Measurements from ENCODE around the gene ATP6V0D1.
A peak's percentile ranks its signal among the peaks of the same experiment; 100 is the strongest.

ATP6V0D1 gene

GRCh38 chr16:67454104-67454503, 26.9 kb downstream of the ATP6V0D1 start:
- WGBS, 2 experiments: 47 to 56% methylated on average over 5 of the region's 5 CpGs
- Histone ChIP-seq H3K4me1 (ENCODE audit: control insufficient read depth, insufficient read depth, low read length) (peaks cover 25% of the 10 kb centered on the region), H3K4me3 (ENCODE audit: insufficient read depth, low read depth, low read length) (no peak overlapping the region), H3K9me3 (ENCODE audit: control insufficient read depth, low read length) (no peaks in the 10 kb centered on the region), H3K27me3 (ENCODE audit: control insufficient read depth, insufficient read depth, low read length, poor library complexity, severe bottlenecking) (no peaks in the 10 kb centered on the region), H3K36me3 (ENCODE audit: control insufficient read depth, insufficient read depth, low read length) (peaks cover 3% of the 10 kb centered on the region), H3K27ac (ENCODE audit: insufficient read depth, low read depth, low read length, poor library complexity, severe bottlenecking) (peak overlapping the region; percentile 60)

GRCh38 chr16:67451704-67452435, 29.1 kb downstream of the ATP6V0D1 start:
- Histone ChIP-seq H3K27ac (ENCODE audit: insufficient read depth, low read depth, low read length, poor library complexity, severe bottlenecking) (no peak overlapping the region), H3K36me3 (ENCODE audit: control insufficient read depth, insufficient read depth, low read length) (peaks cover 3% of the 10 kb centered on the region), H3K27me3 (ENCODE audit: control insufficient read depth, insufficient read depth, low read length, poor library complexity, severe bottlenecking) (no peaks in the 10 kb centered on the region), H3K4me3 (ENCODE audit: insufficient read depth, low read depth, low read length) (no peak overlapping the region), H3K4me1 (ENCODE audit: control insufficient read depth, insufficient read depth, low read length) (peaks cover 25% of the 10 kb centered on the region), H3K9me3 (ENCODE audit: control insufficient read depth, low read length) (no peaks in the 10 kb centered on the region)
- WGBS, 2 experiments: 91 to 95% methylated on average over 2 of the region's 2 CpGs

DNA sequence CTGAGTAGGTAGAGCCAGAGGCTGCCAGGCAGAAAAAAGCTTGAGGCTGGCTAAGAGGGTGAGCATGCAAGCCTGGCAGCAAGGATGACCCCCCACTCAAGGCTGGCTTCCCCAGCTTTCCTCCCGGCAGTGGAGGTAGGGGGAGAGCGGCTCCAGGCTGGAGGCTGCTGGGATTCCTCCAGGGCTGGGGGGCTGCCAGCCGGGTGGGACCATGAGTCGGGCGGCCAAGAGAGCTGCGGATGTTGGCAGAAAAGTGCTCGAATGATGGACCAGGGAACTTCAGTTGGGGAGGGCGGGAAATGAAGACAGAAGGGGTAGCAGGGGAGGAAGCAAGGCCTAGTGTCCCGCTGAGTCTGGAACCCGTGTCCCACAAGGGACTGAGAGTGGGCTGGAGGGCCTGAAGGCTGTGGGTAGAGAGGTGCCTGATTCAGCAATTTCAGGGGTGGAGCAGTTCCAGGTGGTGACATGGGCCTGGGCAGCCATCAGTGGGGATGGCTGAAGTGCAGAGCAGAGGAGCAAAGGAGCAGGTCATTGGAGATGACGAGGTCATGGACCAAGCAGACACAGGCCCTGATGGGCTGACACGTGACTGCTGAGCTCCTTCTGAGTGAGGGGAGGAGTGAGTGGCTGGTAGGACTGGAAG, 29.8 kb downstream of the ATP6V0D1 start:
- 94 to 96% methylated on average over 12 of the region's 12 CpGs for WGBS, 2 experiments
- no peaks in the 10 kb centered on the region for H3K27me3 ChIP-seq (ENCODE audit: control insufficient read depth, insufficient read depth, low read length, poor library complexity, severe bottlenecking)
- H3K4me1 ChIP-seq (ENCODE audit: control insufficient read depth, insufficient read depth, low read length): peaks cover 25% of the 10 kb centered on the region

DNA sequence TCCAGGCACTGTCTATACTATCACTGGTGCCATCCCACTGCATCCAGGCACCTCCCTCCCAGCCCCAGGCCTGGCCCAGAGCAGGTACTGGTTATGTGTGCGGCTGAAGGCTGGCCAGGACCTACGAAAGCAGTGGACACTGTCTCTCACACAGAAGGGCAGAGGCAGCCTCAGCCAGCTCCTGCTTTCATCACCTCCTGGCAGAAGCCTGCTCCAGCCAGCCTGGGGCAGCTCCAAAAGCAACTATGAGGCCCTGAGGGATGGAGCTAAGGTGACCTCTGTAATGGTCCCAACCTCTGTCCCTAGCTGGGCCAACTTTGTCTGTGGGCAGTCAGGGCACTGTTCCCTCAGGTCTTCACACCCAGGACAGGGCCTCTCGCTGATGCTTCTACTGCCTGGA, 31.2 kb downstream of the ATP6V0D1 start:
- Histone ChIP-seq H3K27me3 (ENCODE audit: control insufficient read depth, insufficient read depth, low read length, poor library complexity, severe bottlenecking) (no peaks in the 10 kb centered on the region), H3K36me3 (ENCODE audit: control insufficient read depth, insufficient read depth, low read length) (peaks cover 3% of the 10 kb centered on the region), H3K4me1 (ENCODE audit: control insufficient read depth, insufficient read depth, low read length) (peaks cover 22% of the 10 kb centered on the region), H3K4me3 (ENCODE audit: insufficient read depth, low read depth, low read length) (no peak overlapping the region), H3K27ac (ENCODE audit: insufficient read depth, low read depth, low read length, poor library complexity, severe bottlenecking) (no peak overlapping the region), H3K9me3 (ENCODE audit: control insufficient read depth, low read length) (no peaks in the 10 kb centered on the region)
- 96 to 98% methylated on average over 3 of the region's 3 CpGs for WGBS, 2 experiments

More for the DNA sequence above, 29.8 kb downstream of the ATP6V0D1 start:
- Histone ChIP-seq H3K36me3 (ENCODE audit: control insufficient read depth, insufficient read depth, low read length) (peaks cover 3% of the 10 kb centered on the region), H3K4me3 (ENCODE audit: insufficient read depth, low read depth, low read length) (no peak overlapping the region), H3K27ac (ENCODE audit: insufficient read depth, low read depth, low read length, poor library complexity, severe bottlenecking) (no peak overlapping the region), H3K9me3 (ENCODE audit: control insufficient read depth, low read length) (no peaks in the 10 kb centered on the region)

DNA sequence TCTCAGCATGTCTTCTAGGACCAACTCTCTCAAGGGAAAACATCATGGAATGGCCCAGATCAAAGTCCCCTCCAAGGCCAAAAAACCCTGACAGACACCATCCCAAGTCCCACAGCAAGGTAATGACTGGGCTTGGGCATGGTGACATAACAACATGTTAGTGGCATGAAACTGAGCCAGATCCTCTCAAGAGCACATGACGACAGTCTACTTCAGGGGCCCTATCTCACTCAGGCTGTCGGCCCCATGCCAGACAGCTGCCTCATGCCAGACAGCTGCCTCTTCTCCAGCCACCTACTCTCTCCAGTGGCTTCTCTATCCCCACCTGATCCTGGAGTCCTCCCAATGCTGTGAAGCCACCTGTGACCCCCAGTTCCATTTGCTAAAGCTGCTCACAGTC, 31.6 kb downstream of the ATP6V0D1 start:
- Histone ChIP-seq H3K4me1 (ENCODE audit: control insufficient read depth, insufficient read depth, low read length) (peaks cover 19% of the 10 kb centered on the region), H3K36me3 (ENCODE audit: control insufficient read depth, insufficient read depth, low read length) (peaks cover 3% of the 10 kb centered on the region), H3K27me3 (ENCODE audit: control insufficient read depth, insufficient read depth, low read length, poor library complexity, severe bottlenecking) (no peaks in the 10 kb centered on the region), H3K4me3 (ENCODE audit: insufficient read depth, low read depth, low read length) (no peak overlapping the region), H3K27ac (ENCODE audit: insufficient read depth, low read depth, low read length, poor library complexity, severe bottlenecking) (no peak overlapping the region), H3K9me3 (ENCODE audit: control insufficient read depth, low read length) (no peaks in the 10 kb centered on the region)
- 93 to 96% methylated on average over 2 of the region's 2 CpGs for WGBS, 2 experiments

GRCh38 chr16:67448580-67448979, 32.4 kb downstream of the ATP6V0D1 start:
- Histone ChIP-seq H3K4me1 (ENCODE audit: control insufficient read depth, insufficient read depth, low read length) (peaks cover 12% of the 10 kb centered on the region), H3K4me3 (ENCODE audit: insufficient read depth, low read depth, low read length) (no peak overlapping the region), H3K27me3 (ENCODE audit: control insufficient read depth, insufficient read depth, low read length, poor library complexity, severe bottlenecking) (no peaks in the 10 kb centered on the region), H3K9me3 (ENCODE audit: control insufficient read depth, low read length) (no peaks in the 10 kb centered on the region), H3K36me3 (ENCODE audit: control insufficient read depth, insufficient read depth, low read length) (peaks cover 3% of the 10 kb centered on the region), H3K27ac (ENCODE audit: insufficient read depth, low read depth, low read length, poor library complexity, severe bottlenecking) (no peak overlapping the region)
- 95% methylated on average over 5 of the region's 5 CpGs for WGBS, 2 experiments

DNA sequence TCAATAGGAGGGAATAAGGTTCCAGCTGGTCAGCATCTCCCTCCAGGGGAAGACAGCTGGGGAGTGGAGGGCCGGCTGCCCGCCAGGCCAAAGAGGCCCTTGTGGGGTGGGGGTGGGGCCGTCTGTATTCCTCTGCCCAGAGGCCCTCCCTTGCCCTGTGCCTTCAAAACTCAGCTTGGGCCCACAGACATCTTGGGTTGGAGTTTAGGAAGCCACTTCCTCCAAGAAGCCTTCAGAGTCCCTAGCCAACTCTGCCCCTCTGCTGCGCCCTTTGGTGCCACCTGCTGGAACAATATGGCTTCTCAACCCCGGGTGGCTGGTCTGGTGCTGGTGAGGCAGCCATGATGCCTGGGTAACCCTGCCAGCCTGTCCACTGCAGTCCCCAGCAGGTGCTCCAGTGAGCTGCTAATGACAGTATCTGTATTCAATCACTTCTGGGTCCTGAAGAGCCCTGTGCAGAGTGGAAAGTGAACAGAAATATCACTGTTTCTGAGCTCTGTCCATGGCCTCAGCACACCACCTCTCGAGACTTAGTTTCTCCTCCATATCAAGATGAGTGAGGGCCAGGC, 33.4 kb downstream of the ATP6V0D1 start:
- no peaks in the 10 kb centered on the region for H3K27me3 ChIP-seq (ENCODE audit: control insufficient read depth, insufficient read depth, low read length, poor library complexity, severe bottlenecking)
- H3K36me3 ChIP-seq (ENCODE audit: control insufficient read depth, insufficient read depth, low read length): peaks cover 3% of the 10 kb centered on the region
- no peak overlapping the region for H3K27ac ChIP-seq (ENCODE audit: insufficient read depth, low read depth, low read length, poor library complexity, severe bottlenecking)
- no peak overlapping the region for H3K4me3 ChIP-seq (ENCODE audit: insufficient read depth, low read depth, low read length)
- H3K9me3 ChIP-seq (ENCODE audit: control insufficient read depth, low read length): no peaks in the 10 kb centered on the region
- WGBS, 2 experiments: 84 to 91% methylated on average over 6 of the region's 6 CpGs
- H3K4me1 ChIP-seq (ENCODE audit: control insufficient read depth, insufficient read depth, low read length): peaks cover 4% of the 10 kb centered on the region

DNA sequence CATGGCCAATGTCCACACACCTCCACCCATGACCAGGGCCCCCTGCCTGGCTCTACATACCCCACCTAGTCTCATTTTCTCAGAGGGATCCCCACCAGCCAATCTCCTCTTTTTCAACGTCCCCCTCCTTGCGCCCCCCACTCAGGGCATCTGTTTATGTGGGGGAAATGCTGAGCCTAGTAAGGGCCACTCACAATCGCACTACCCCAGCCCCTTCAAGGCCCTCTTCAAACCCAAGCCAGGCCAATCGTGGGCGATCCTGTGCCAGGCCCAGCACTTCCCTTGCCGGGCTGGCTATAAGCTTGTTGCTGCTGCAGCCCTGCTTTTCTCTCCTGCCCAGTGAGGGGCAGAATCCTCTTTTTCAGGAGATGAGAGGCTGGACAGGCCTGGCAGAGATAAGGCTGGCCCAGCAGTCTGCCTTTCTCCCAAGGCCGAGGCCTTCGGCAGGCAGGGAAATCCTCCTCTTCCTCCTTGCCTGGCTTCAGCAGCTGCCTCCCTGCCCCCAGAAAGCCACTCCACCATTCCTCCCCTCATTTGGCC, 33.9 kb downstream of the ATP6V0D1 start:
- H3K27me3 ChIP-seq (ENCODE audit: control insufficient read depth, insufficient read depth, low read length, poor library complexity, severe bottlenecking): no peaks in the 10 kb centered on the region
- peaks cover 9% of the 10 kb centered on the region for H3K4me1 ChIP-seq (ENCODE audit: control insufficient read depth, insufficient read depth, low read length)
- 93 to 96% methylated on average over 8 of the region's 8 CpGs for WGBS, 2 experiments
- H3K4me3 ChIP-seq (ENCODE audit: insufficient read depth, low read depth, low read length): no peak overlapping the region
- H3K36me3 ChIP-seq (ENCODE audit: control insufficient read depth, insufficient read depth, low read length): peaks cover 3% of the 10 kb centered on the region
- H3K9me3 ChIP-seq (ENCODE audit: control insufficient read depth, low read length): no peaks in the 10 kb centered on the region
- H3K27ac ChIP-seq (ENCODE audit: insufficient read depth, low read depth, low read length, poor library complexity, severe bottlenecking): no peak overlapping the region

- H3K4me1 ChIP-seq (ENCODE audit: control insufficient read depth, insufficient read depth, low read length): peaks cover 18% of the 10 kb centered on the region
- H3K9me3 ChIP-seq (ENCODE audit: control insufficient read depth, low read length): no peaks in the 10 kb centered on the region
- no peaks in the 10 kb centered on the region for H3K27me3 ChIP-seq (ENCODE audit: control insufficient read depth, insufficient read depth, low read length, poor library complexity, severe bottlenecking)
- no peak overlapping the region for H3K27ac ChIP-seq (ENCODE audit: insufficient read depth, low read depth, low read length, poor library complexity, severe bottlenecking)
- no peaks in the 10 kb centered on the region for H3K36me3 ChIP-seq (ENCODE audit: control insufficient read depth, insufficient read depth, low read length)
- 90 to 92% methylated on average over 12 of the region's 12 CpGs for WGBS, 2 experiments
- no peak overlapping the region for H3K4me3 ChIP-seq (ENCODE audit: insufficient read depth, low read depth, low read length)
Observed at GRCh38 chr16:67445913-67446907, 34.7 kb downstream of the ATP6V0D1 start.

All from ectodermal cell (in vitro differentiated cells).